ENCODE results near the gene MYT1. TPM values are rescaled to one million over a fixed set of nuclear protein-coding genes. Genes with fewer than 3 reads are reported as not detected.
"Not testable (repeated sequence)": the region's sequence is repeated elsewhere in the genome, so short reads cannot be mapped to it uniquely, and the experiment has no call there.

MYT1 gene
- total RNA-seq, result not detected in 2 replicates

DNA sequence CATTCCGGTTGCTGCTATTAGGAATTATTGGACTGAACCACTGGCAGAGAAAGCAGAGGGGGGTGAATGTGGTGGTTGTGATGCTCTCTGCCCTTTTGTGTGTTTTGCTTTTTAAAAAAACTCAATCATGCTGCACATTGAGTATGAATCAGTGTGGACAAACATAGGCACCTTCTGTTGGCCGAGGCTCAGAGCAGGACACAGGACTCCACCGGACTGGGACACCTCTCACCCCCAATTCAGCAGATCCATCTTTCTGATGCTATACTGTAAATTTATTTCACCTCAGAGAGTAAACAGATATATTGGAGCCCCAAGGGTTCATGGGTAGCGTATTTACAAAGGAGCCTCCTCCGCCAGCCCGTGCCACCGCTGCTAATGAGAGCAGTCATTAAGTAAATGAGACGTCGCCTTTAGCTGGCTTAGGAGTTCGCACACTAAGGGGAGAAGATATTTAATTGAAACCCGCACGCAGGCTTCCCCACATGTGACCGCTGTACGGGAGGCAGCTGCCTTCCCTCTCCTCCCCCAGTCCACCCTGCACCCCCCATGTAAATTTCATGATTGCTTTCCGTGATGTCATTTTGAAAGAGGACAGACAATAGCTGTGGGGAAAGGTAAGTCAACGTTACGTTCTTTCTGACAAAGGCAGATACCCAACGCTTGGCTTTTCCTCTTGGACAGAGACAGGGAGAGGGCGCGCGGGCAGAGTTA lies at the start of gene MYT1:
Gene MYT1 (plus strand): TSS at position 330 of the 714 bp plus-strand sequence. CDS start 34,410 bp downstream, outside the sequence.
- FAIRE-seq (no peak), DNase-seq (ENCODE audit: low read depth) (no peak)
- TF ChIP-seq, protein P1, sequence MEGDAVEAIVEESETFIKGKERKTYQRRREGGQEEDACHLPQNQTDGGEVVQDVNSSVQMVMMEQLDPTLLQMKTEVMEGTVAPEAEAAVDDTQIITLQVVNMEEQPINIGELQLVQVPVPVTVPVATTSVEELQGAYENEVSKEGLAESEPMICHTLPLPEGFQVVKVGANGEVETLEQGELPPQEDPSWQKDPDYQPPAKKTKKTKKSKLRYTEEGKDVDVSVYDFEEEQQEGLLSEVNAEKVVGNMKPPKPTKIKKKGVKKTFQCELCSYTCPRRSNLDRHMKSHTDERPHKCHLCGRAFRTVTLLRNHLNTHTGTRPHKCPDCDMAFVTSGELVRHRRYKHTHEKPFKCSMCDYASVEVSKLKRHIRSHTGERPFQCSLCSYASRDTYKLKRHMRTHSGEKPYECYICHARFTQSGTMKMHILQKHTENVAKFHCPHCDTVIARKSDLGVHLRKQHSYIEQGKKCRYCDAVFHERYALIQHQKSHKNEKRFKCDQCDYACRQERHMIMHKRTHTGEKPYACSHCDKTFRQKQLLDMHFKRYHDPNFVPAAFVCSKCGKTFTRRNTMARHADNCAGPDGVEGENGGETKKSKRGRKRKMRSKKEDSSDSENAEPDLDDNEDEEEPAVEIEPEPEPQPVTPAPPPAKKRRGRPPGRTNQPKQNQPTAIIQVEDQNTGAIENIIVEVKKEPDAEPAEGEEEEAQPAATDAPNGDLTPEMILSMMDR (IDR thresholded peaks at IDR 0.05; ENCODE audit: insufficient read depth, low read length, severe bottlenecking), result no peak
- Histone ChIP-seq H3K27me3 (ENCODE audit: control insufficient read depth, insufficient read depth, low read length) (peaks cover 15% of the 10 kb centered on the region), H3K36me3 (ENCODE audit: control insufficient read depth, insufficient read depth, low read length) (no peaks in the 10 kb centered on the region), H3K4me3 (ENCODE audit: low read depth, low read length) (no peak within 1 kb of the TSS)

DNA sequence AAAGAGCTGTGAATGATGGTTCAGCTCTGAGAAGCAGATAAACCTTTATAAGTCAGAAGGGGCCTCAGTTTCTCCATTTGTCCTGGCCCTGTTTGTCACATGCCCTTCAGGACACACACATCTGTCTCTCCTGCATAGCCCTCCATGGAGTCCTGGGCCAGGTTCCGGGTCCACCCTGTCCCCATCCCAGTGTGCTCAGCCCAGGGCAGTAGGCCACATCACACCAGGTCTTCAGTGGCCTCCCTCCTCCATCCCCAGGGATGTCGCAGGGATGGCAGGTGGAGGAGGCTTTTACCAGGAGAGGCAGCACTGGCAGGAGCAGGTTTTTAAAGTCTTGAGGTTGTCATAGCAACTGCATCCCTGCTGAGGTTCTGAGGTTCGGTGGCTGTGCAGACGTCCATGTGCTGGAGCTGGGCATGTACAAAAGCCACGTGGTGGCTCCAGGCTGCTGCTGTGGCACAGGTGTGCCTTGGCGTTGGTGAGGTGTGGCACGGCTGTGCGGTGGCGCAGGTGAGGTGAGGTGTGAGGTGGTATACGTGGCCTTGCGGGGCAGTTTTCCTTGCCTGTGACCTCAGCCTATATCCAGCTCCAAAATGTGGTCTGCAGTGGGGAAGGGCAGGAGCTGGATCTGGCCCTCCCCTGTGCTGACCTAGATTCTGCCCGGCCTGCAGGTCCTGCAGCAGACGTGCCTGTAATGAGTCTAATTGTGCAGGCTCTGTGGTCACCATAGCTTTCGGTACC lies 48.9 kb upstream of the MYT1 start:
- no peak for DNase-seq (ENCODE audit: low read depth)

DNA sequence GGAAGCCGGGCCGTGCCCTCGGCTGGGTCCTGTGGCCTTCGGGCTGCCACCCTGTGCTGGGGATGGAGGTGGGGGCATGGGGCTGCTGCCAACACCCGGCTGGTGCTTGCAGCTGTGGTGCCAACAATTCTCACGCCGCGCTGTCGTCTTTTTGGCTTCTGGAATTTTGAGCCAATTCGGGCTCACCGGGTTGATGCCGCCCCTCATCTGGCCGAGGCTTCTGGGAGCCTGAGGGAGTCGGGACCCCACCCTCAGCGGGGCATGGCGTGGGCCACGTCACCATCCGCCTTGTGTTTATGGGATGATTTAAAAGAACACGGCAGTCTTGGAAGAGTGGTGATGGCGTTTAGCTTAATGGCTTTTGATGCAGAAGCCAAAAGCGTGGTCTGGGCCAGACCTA lies 48.2 kb upstream of the MYT1 start:
- TF ChIP-seq, protein P1 (IDR thresholded peaks at IDR 0.05; ENCODE audit: insufficient read depth, low read length, severe bottlenecking), result no peak
- Histone ChIP-seq H3K36me3 (ENCODE audit: control insufficient read depth, insufficient read depth, low read length) (no peaks in the 10 kb centered on the region), H3K4me3 (ENCODE audit: low read depth, low read length) (no peak overlapping the region), H3K27me3 (ENCODE audit: control insufficient read depth, insufficient read depth, low read length) (no peaks in the 10 kb centered on the region)
- DNase-seq (ENCODE audit: low read depth) (no peak), FAIRE-seq (no peak)

More for the DNA sequence above, 48.9 kb upstream of the MYT1 start:
- Histone ChIP-seq H3K36me3 (ENCODE audit: control insufficient read depth, insufficient read depth, low read length) (no peaks in the 10 kb centered on the region), H3K4me3 (ENCODE audit: low read depth, low read length) (no peak overlapping the region), H3K27me3 (ENCODE audit: control insufficient read depth, insufficient read depth, low read length) (no peaks in the 10 kb centered on the region)
- TF ChIP-seq, protein P1 (IDR thresholded peaks at IDR 0.05; ENCODE audit: insufficient read depth, low read length, severe bottlenecking), result no peak
- no peak for FAIRE-seq

DNA sequence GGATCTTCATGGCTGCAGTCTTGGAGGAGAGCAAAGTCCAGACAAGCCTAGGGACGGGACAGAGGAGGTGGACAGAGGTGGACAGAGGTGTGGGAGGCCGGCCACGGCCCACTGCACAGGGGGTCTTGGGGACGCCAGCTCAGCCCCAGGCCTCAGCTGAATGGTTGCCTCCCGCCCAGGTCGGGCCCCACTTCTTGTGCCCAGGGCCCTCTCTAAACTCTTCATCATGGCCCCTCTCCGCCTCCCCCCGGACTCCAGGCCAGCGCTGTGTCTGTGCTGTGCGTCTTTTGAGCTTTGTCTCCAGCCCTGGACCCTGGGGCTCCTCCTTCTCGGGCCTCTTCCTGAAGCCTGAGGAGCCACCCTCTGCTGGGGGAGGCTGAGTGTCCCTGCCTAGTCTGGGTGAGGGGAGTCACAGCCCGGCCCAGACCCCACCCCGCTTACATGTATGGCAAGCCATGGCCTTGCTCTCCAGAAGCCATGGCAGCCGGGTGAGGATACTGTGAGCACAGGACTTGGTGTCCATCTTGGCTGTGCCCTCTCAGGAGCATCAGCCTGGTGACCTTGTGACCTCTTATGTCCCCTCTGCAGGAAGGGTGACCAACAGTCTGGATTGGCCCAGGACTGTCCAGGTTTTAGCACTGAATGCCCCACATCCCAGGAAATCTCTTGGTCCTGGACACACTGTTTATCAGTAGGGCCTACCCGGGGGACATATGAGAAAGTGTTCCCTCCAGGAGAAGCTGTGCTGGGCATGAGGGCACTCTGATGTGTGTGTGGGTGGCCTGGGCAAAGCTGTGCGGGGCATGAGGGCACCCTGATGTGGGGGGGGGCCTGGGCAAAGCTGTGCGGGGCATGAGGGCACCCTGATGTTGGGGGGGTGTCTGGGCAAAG lies 47.5 kb upstream of the MYT1 start:
- H3K36me3 ChIP-seq (ENCODE audit: control insufficient read depth, insufficient read depth, low read length), result no peaks in the 10 kb centered on the region
- TF ChIP-seq, protein P1 (IDR thresholded peaks at IDR 0.05; ENCODE audit: insufficient read depth, low read length, severe bottlenecking), result no peak
- FAIRE-seq, result no peak
- no peak for DNase-seq (ENCODE audit: low read depth)
- no peak overlapping the region for H3K4me3 ChIP-seq (ENCODE audit: low read depth, low read length)
- H3K27me3 ChIP-seq (ENCODE audit: control insufficient read depth, insufficient read depth, low read length), result no peaks in the 10 kb centered on the region

DNA sequence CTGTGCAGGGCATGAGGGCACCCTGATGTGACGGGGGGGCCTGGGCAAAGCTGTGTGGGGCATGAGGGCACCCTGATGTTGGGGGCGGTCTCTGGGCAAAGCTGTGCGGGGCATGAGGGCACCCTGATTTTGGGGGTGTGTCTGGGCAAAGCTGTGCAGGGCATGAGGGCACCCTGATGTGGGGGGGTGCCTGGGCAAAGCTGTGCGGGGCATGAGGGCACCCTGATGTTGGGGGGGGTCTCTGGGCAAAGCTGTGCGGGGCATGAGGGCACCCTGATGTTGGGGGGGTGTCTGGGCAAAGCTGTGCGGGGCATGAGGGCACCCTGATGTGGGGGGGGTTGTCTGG lies 46.8 kb upstream of the MYT1 start:
- H3K4me3 ChIP-seq (ENCODE audit: low read depth, low read length); H3K27me3 ChIP-seq (ENCODE audit: control insufficient read depth, insufficient read depth, low read length); DNase-seq (ENCODE audit: low read depth); H3K36me3 ChIP-seq (ENCODE audit: control insufficient read depth, insufficient read depth, low read length); FAIRE-seq: not testable (repeated sequence)

DNA sequence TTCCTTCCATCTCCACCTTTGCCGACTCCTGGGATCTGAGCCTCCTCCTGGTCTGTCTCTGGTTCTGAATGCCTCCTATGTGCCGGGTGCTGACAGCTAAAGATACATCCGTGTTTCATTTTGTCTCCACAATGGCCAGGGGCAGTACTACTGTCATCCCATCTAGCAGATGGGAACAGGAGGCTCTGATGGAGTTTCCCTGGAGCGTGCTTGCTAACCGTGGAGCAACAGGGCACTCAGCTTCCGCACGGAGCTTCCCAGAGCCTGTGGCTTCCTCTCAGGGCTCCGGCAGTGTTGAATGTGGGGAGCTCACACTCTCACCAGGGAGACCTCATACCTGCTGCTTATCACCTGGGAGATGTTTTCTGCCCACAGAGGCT lies 45.0 kb upstream of the MYT1 start:
- Histone ChIP-seq H3K4me3 (ENCODE audit: low read depth, low read length) (no peak overlapping the region), H3K27me3 (ENCODE audit: control insufficient read depth, insufficient read depth, low read length) (no peaks in the 10 kb centered on the region), H3K36me3 (ENCODE audit: control insufficient read depth, insufficient read depth, low read length) (no peaks in the 10 kb centered on the region)
- FAIRE-seq (no peak), DNase-seq (ENCODE audit: low read depth) (no peak)
- TF ChIP-seq, protein P1 (IDR thresholded peaks at IDR 0.05; ENCODE audit: insufficient read depth, low read length, severe bottlenecking), result no peak
